H1 (cell line): ENCODE results near the gene BMPR1A.

ENCODE experiments used
- BACH1 ChIP-seq: IDR thresholded peaks from 2 replicates; pipeline ENCODE4 v1.6.1; 2012; ENCODE audit warnings: low read length, improper control_type of control experiment
- CEBPB ChIP-seq: IDR thresholded peaks from 2 replicates; pipeline ENCODE4 v1.6.1; 2012; ENCODE audit warnings: low read depth, low read length
- FOSL1 ChIP-seq: IDR thresholded peaks from 2 replicates; pipeline ENCODE4 v1.6.1; 2011; ENCODE audit warnings: mild to moderate bottlenecking, low read depth, low read length, moderate library complexity; ENCODE audit not compliant: insufficient read depth
- SUZ12 ChIP-seq: fragments of 200-600 bp; sonication (generic); IDR thresholded peaks from 2 replicates; pipeline ENCODE4 v1.6.1; 2012; ENCODE audit warnings: mild to moderate bottlenecking, inconsistent platforms, low read length, moderate library complexity, mixed read lengths
- TAF1 ChIP-seq: IDR thresholded peaks from 2 replicates; pipeline ENCODE4 v1.6.1; 2011; ENCODE audit warnings: mild to moderate bottlenecking, low read depth, low read length
- TF ChIP-seq, protein P1 (sequence below): IDR thresholded peaks from 2 replicates; pipeline ENCODE4 v1.6.1; 2012; ENCODE audit warnings: inconsistent platforms

DNA sequence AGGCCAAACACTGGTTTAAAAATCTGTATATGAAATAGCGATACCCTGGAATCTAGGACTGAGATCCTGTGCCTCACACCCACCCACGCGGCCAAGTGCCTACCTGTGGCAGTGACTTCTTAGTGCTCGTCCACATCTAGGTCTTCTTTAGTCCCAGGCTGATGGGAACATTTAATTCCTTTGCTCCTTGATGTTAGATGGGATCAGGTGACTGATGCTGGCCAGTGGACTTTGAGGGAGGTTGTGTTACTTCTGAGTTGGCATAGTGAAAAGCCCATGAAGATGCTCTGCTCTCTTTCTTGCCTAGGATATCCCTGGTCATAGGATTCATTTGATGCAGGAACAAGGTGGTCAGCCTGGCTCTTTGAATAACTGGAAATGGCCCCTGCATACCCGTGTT lies 59.2 kb downstream of the BMPR1A start:
- TF ChIP-seq FOSL1 (no peak), TAF1 (no peak), BACH1 (no peak), SUZ12 (no peak), CEBPB (no peak)
- TF ChIP-seq, protein P1, sequence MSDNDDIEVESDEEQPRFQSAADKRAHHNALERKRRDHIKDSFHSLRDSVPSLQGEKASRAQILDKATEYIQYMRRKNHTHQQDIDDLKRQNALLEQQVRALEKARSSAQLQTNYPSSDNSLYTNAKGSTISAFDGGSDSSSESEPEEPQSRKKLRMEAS, result no peak
